Articular chondrocyte of knee joint (primary cell): ENCODE measurements around the gene SLC1A3. TPM values are rescaled to one million over a fixed set of nuclear protein-coding genes. Genes with fewer than 3 reads are reported as not detected.

Experiments used
- small RNA-seq: library from RNA; depleted of rRNA; stranded (forward); fragments of <200 nt; gene quantifications from one replicate; pipeline ENCODE3, GENCODE V24; 2012
- total RNA-seq: library from RNA; depleted of rRNA; stranded (reverse); fragments of >200 nt; gene quantifications from 2 replicates; pipeline ENCODE4 v1.2.3, GENCODE V29; 2012

The SLC1A3 gene
- 0.26 and 0.65 TPM in 2 replicates for total RNA-seq

DNA sequence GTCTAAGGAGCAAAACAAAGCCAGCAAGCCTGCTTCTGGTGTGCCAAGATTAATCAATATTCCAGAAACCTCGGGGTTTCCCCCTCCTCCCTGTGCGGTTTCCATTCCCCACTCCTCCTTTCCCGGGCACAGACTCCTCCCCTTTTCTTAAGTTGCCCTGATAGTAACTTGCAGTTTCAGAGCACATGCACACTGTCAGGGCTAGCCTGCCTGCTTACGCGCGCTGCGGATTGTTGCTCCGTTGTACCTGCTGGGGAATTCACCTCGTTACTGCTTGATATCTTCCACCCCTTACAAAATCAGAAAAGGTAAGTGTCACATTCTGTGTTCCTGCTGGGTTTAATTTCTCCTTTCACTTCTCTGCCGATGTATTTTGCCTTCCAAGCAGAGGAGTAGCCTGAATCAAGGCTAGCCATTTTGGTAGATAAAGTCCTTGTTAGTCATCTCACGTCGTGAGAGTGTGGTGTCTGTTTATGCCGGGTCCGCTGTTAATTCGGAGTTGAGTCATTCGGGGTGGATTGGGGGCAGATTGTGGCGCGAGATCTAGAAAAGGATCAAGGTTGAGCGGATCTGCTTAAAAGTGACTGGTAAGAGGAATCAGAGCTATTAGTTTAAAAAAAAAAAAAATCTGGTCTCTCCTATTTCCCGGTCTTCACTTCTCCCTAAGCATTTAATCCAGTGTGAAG, at the start of gene SLC1A3:
Gene SLC1A3 (plus strand): TSS at position 179 of the 686 bp plus-strand sequence. CDS start 1,818 bp downstream, outside the sequence.

Small RNAs within 50 kb of the gene (small RNA-seq; reads per million reads assigned to genes)
- gene AC010631.1 = not detected
